ENCODE data around the gene BLOC1S4.
"Not testable (repeated sequence)": the region's sequence is repeated elsewhere in the genome, so short reads cannot be mapped to it uniquely, and the experiment has no call there.

Gene BLOC1S4

GRCh38 chr4:6672131-6672530 lies 43.8 kb upstream of the BLOC1S4 start:
- Histone ChIP-seq H3K4me2 (ENCODE audit: low read depth, low read length, poor library complexity, severe bottlenecking) (no peak overlapping the region), H3K27me3 (ENCODE audit: insufficient read depth, low read length, poor library complexity, severe bottlenecking) (no peaks in the 10 kb centered on the region), H2AFZ (ENCODE audit: low read length) (no peak overlapping the region), H3K4me1 (ENCODE audit: insufficient read depth, low read length, poor library complexity, severe bottlenecking) (peaks cover 27% of the 10 kb centered on the region), H4K20me1 (ENCODE audit: insufficient read depth, low read length, poor library complexity, severe bottlenecking) (peaks cover 27% of the 10 kb centered on the region), H3K4me3 (ENCODE audit: low read length, poor library complexity, severe bottlenecking) (no peak overlapping the region), H3K9me2 (replicated peaks; ENCODE audit: low read depth, low read length) (no peaks in the 10 kb centered on the region), H3K9me3 (ENCODE audit: insufficient read depth, low read depth, low read length) (no peaks in the 10 kb centered on the region), H3K9ac (ENCODE audit: low read depth, low read length, poor library complexity, severe bottlenecking) (no peak overlapping the region), H3K36me3 (ENCODE audit: insufficient read depth, low read length) (no peaks in the 10 kb centered on the region), H3K79me2 (ENCODE audit: insufficient read depth, low read length) (peaks cover 30% of the 10 kb centered on the region), H3F3A (ENCODE audit: low read depth) (no peaks in the 10 kb centered on the region)
- TF ChIP-seq, protein P1, sequence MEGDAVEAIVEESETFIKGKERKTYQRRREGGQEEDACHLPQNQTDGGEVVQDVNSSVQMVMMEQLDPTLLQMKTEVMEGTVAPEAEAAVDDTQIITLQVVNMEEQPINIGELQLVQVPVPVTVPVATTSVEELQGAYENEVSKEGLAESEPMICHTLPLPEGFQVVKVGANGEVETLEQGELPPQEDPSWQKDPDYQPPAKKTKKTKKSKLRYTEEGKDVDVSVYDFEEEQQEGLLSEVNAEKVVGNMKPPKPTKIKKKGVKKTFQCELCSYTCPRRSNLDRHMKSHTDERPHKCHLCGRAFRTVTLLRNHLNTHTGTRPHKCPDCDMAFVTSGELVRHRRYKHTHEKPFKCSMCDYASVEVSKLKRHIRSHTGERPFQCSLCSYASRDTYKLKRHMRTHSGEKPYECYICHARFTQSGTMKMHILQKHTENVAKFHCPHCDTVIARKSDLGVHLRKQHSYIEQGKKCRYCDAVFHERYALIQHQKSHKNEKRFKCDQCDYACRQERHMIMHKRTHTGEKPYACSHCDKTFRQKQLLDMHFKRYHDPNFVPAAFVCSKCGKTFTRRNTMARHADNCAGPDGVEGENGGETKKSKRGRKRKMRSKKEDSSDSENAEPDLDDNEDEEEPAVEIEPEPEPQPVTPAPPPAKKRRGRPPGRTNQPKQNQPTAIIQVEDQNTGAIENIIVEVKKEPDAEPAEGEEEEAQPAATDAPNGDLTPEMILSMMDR (conservative IDR thresholded peaks at IDR 0.05; ENCODE audit: low read length): no peak
- TF ChIP-seq EZH2phosphoT487 (IDR thresholded peaks at IDR 0.05; ENCODE audit: borderline replicate concordance): no peak

DNA sequence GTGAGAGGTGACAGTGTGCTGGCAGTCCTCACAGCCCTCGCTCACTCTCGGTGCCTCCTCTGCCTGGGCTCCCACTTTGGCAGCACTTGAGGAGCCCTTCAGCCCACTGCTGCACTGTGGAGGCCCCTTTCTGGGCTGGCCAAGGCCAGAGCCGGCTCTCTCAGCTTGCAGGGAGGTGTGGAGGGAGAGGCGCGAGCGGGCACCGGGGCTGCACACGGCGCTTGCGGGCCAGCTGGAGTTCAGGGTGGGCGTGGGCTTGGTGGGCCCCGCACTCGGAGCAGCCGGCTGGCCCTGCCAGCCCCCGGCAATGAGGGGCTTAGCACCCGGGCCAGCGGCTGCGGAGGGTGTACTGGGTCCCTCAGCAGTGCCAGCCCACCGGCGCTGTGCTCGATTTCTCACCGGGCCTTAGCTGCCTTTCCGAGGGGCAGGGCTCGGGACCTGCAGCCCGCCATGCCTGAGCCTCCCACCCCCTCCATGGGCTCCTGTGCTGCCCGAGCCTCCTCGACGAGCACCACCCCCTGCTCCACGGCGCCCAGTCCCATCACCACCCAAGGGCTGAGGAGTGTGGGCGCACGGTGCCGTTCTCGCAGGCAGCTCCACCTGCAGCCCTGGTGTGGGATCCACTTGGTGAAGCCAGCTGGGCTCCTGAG lies 43.3 kb upstream of the BLOC1S4 start:
- not testable (repeated sequence) for H3K9ac ChIP-seq (ENCODE audit: low read depth, low read length, poor library complexity, severe bottlenecking); H3K9me2 ChIP-seq (replicated peaks; ENCODE audit: low read depth, low read length); H3F3A ChIP-seq (ENCODE audit: low read depth); H3K4me3 ChIP-seq (ENCODE audit: low read length, poor library complexity, severe bottlenecking); H2AFZ ChIP-seq (ENCODE audit: low read length); H3K36me3 ChIP-seq (ENCODE audit: insufficient read depth, low read length); H3K27me3 ChIP-seq (ENCODE audit: insufficient read depth, low read length, poor library complexity, severe bottlenecking); H3K9me3 ChIP-seq (ENCODE audit: insufficient read depth, low read depth, low read length)
- H3K79me2 ChIP-seq (ENCODE audit: insufficient read depth, low read length): peaks cover 36% of the 10 kb centered on the region
- peaks cover 32% of the 10 kb centered on the region for H3K4me1 ChIP-seq (ENCODE audit: insufficient read depth, low read length, poor library complexity, severe bottlenecking)
- peaks cover 32% of the 10 kb centered on the region for H4K20me1 ChIP-seq (ENCODE audit: insufficient read depth, low read length, poor library complexity, severe bottlenecking)
- H3K4me2 ChIP-seq (ENCODE audit: low read depth, low read length, poor library complexity, severe bottlenecking): peak overlapping the region; percentile 98

DNA sequence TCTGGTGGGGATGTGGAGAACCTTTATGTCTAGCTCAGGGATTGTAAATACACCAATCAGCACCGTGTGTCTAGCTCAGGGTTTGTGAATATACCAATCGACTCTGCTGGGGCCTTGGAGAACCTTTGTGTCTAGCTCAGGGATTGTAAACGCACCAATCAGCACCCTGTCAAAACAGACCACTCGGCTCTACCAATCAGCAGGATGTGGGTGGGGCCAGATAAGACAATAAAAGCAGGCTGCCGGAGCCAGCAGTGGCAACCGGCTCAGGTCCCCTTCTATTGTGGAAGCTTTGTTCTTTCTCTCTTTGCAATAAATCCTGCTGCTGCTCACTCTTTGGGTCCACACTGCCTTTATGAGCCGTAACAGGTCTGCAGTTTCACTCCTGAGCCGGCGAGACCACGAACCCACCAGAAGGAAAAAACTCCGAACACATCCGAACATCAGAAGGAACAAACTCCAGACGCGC lies 42.7 kb upstream of the BLOC1S4 start:
- Histone ChIP-seq H2AFZ (ENCODE audit: low read length) (peak overlapping the region; percentile 95), H3K4me1 (ENCODE audit: insufficient read depth, low read length, poor library complexity, severe bottlenecking) (peaks cover 32% of the 10 kb centered on the region), H3K79me2 (ENCODE audit: insufficient read depth, low read length) (peaks cover 38% of the 10 kb centered on the region), H3K4me2 (ENCODE audit: low read depth, low read length, poor library complexity, severe bottlenecking) (peak overlapping the region; percentile 98), H4K20me1 (ENCODE audit: insufficient read depth, low read length, poor library complexity, severe bottlenecking) (peaks cover 34% of the 10 kb centered on the region), H3K4me3 (ENCODE audit: low read length, poor library complexity, severe bottlenecking) (peak overlapping the region; percentile 91), H3K9ac (ENCODE audit: low read depth, low read length, poor library complexity, severe bottlenecking) (peak overlapping the region; percentile 87)
- H3K36me3 ChIP-seq (ENCODE audit: insufficient read depth, low read length); H3F3A ChIP-seq (ENCODE audit: low read depth); H3K9me2 ChIP-seq (replicated peaks; ENCODE audit: low read depth, low read length); H3K9me3 ChIP-seq (ENCODE audit: insufficient read depth, low read depth, low read length); H3K27me3 ChIP-seq (ENCODE audit: insufficient read depth, low read length, poor library complexity, severe bottlenecking): not testable (repeated sequence)

DNA sequence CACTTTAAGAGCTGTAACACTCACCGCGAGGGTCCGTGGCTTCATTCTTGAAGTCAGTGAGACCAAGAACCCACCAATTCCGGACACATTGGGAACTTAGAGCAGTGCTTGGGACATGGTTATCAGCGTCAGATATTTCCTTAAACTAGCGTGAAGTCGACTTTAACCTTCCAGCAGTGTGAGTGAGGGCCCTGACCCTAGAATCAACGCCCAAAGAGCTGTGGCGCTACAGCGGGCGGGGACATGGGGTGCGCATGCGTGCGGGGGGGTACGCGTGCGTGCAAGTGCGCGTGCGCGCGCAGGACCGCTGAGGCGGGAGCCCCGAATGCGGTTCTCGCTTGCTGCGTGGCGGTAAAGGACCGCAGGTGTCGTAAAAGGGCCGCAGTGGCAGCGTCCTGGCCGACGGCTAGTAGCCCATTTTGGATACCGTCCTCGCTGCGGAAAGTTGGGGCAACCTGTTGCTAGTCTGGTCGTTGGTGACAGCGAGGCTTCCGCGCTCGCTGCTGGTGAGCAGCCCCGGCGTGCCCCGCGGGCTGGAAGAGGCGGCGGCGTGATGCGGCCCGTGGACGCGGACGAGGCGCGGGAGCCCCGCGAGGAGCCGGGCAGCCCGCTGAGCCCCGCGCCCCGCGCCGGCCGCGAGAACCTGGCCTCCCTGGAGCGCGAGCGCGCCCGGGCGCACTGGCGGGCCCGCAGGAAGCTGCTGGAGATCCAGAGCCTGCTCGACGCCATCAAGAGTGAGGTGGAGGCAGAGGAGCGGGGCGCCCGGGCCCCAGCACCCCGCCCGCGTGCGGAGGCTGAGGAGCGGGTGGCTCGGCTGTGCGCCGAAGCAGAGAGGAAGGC lies 42.1 kb upstream of the BLOC1S4 start:
- H3K79me2 ChIP-seq (ENCODE audit: insufficient read depth, low read length): peaks cover 44% of the 10 kb centered on the region
- no peaks in the 10 kb centered on the region for H3K27me3 ChIP-seq (ENCODE audit: insufficient read depth, low read length, poor library complexity, severe bottlenecking)
- H3K4me2 ChIP-seq (ENCODE audit: low read depth, low read length, poor library complexity, severe bottlenecking): peak overlapping the region; percentile 98
- peak overlapping the region; percentile 91 for H3K4me3 ChIP-seq (ENCODE audit: low read length, poor library complexity, severe bottlenecking)
- peaks cover 34% of the 10 kb centered on the region for H4K20me1 ChIP-seq (ENCODE audit: insufficient read depth, low read length, poor library complexity, severe bottlenecking)
- peak overlapping the region; percentile 95 for H2AFZ ChIP-seq (ENCODE audit: low read length)
- no peaks in the 10 kb centered on the region for H3K36me3 ChIP-seq (ENCODE audit: insufficient read depth, low read length)
- no peaks in the 10 kb centered on the region for H3F3A ChIP-seq (ENCODE audit: low read depth)
- no peaks in the 10 kb centered on the region for H3K9me2 ChIP-seq (replicated peaks; ENCODE audit: low read depth, low read length)
- peak overlapping the region; percentile 87 for H3K9ac ChIP-seq (ENCODE audit: low read depth, low read length, poor library complexity, severe bottlenecking)
- H3K4me1 ChIP-seq (ENCODE audit: insufficient read depth, low read length, poor library complexity, severe bottlenecking): peaks cover 32% of the 10 kb centered on the region
- H3K9me3 ChIP-seq (ENCODE audit: insufficient read depth, low read depth, low read length): no peaks in the 10 kb centered on the region
- TF ChIP-seq EZH2phosphoT487 (IDR thresholded peaks at IDR 0.05; ENCODE audit: borderline replicate concordance): no peak
- TF ChIP-seq, protein P1 (conservative IDR thresholded peaks at IDR 0.05; ENCODE audit: low read length): no peak

Data from Loucy (cell line).